Fibroblast of skin of right quadriceps (primary cell): Measurements from ENCODE around the gene CD2.
A peak's percentile ranks its signal among the peaks of the same experiment; 100 is the strongest.
"Not testable (repeated sequence)": the region's sequence is repeated elsewhere in the genome, so short reads cannot be mapped to it uniquely, and the experiment has no call there.

Source experiments
- DNase-seq: peaks from one replicate; pipeline ENCODE4 v3.0.0-alpha.2; 2013

Gene CD2

GRCh38 chr1:116733476-116734365 lies 20.5 kb upstream of the CD2 start:
- no peak for DNase-seq

- no peak for DNase-seq
Observed at GRCh38 chr1:116735246-116735645, 19.0 kb upstream of the CD2 start.

GRCh38 chr1:116737020-116737854 lies 17.0 kb upstream of the CD2 start:
- DNase-seq, result peak; percentile 53

GRCh38 chr1:116737855-116738321 lies 16.3 kb upstream of the CD2 start:
- DNase-seq, result no peak

GRCh38 chr1:116738673-116739370 lies 15.4 kb upstream of the CD2 start:
- DNase-seq, result no peak

GRCh38 chr1:116739371-116740012 lies 14.7 kb upstream of the CD2 start:
- no peak for DNase-seq

- no peak for DNase-seq
Observed at GRCh38 chr1:116740296-116740695, 13.9 kb upstream of the CD2 start.

GRCh38 chr1:116740746-116741145 lies 13.5 kb upstream of the CD2 start:
- DNase-seq, result no peak

- DNase-seq, result no peak
Observed at GRCh38 chr1:116741836-116742565, 12.2 kb upstream of the CD2 start.

- no peak for DNase-seq
Observed at GRCh38 chr1:116743535-116743934, 10.7 kb upstream of the CD2 start.

- no peak for DNase-seq
Observed at GRCh38 chr1:116748272-116748671, 6.0 kb upstream of the CD2 start.

GRCh38 chr1:116751146-116751545 lies 3.1 kb upstream of the CD2 start:
- no peak for DNase-seq

GRCh38 chr1:116751621-116752020 lies 2.6 kb upstream of the CD2 start:
- DNase-seq, result no peak

- DNase-seq, result no peak
Observed at GRCh38 chr1:116753312-116753711, 918 bp upstream of the CD2 start.

- no peak for DNase-seq
Observed at GRCh38 chr1:116755066-116755465, 836 bp downstream of the CD2 start.

- DNase-seq, result no peak
Observed at GRCh38 chr1:116755681-116756080, 1.5 kb downstream of the CD2 start.

GRCh38 chr1:116756092-116756491 lies 1.9 kb downstream of the CD2 start:
- not testable (repeated sequence) for DNase-seq

GRCh38 chr1:116758456-116758815 lies 4.2 kb downstream of the CD2 start:
- not testable (repeated sequence) for DNase-seq

- no peak for DNase-seq
Observed at GRCh38 chr1:116759636-116760035, 5.4 kb downstream of the CD2 start.

- no peak for DNase-seq
Observed at GRCh38 chr1:116760487-116760886, 6.3 kb downstream of the CD2 start.

- DNase-seq, result no peak
Observed at GRCh38 chr1:116760996-116761665, 6.9 kb downstream of the CD2 start.
